ENCODE data around the gene SKAP1.

The SKAP1 gene

DNA sequence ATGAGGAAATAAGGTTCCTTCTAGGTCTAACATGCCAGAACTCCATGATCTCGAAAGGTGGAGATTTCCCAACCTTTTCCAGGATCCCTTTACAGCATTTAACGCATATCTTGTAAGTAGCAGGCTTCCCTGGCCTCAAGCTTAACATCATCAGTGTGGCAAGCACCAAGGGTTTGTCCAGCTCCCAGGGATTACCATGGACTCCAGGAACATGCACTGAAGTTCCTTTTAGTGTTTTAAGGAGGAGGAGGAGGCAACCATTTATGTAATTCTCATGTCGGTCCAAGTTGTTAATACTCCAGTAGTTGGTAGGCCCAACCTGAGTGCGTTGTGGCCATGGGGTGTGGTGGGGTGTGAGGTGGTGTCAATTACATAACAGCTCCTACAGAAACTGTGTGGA is 11.8 kb upstream of the SKAP1 start:
- in situ Hi-C loops (cut with HindIII; ENCODE audit: low pct_unique_long_range_greater_than_20kb, low sequenced_read_pairs): no loop called here

GRCh38 chr17:48441231-48441711 is 11.3 kb upstream of the SKAP1 start:
- in situ Hi-C loops (cut with HindIII; ENCODE audit: low pct_unique_long_range_greater_than_20kb, low sequenced_read_pairs): no loop called here
- no peak for DNase-seq (ENCODE audit: low read depth in 1 of 2, low spot score in 1 of 2)
- no peak for TF ChIP-seq JUND (IDR thresholded peaks at IDR 0.05; ENCODE audit: low read depth)

More for the DNA sequence above, 11.8 kb upstream of the SKAP1 start:
- no peak for TF ChIP-seq JUND (IDR thresholded peaks at IDR 0.05; ENCODE audit: low read depth)
- DNase-seq (ENCODE audit: low read depth in 1 of 2, low spot score in 1 of 2): no peak

- TF ChIP-seq JUND (IDR thresholded peaks at IDR 0.05; ENCODE audit: low read depth): no peak
- in situ Hi-C loops (cut with HindIII; ENCODE audit: low pct_unique_long_range_greater_than_20kb, low sequenced_read_pairs): no loop called here
These were observed 10.7 kb upstream of the SKAP1 start for GRCh38 chr17:48440669-48441068.

DNA sequence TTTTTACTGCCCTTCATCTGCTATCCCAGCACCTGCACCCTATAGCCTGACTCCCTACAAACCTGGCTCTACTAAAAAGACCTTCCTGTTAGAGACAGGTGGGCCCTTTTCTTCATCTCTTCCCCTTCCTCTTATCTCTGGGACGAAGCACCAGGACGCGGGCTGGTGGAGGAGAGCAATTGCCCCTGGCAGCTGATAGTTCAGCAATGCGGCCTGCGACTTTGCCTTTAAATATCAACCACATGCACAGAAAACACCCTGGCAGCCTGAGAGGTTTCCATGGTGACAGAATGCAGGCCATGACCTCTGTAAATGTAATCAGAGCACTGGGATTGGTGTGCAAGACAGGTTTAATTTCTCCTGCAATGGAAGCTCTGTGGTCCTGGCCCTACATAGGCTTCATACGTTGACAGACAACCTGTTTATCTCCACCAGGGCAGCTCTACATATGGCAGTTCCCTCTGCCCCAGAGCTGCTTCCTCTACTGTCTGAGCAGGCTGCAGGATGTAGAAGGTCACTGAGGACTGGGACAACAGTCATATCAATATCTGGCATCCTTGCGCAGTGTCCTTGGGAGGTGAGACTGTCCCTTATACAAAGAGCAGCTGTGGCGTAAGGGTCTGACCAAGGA is 10.0 kb upstream of the SKAP1 start:
- in situ Hi-C loops (cut with HindIII; ENCODE audit: low pct_unique_long_range_greater_than_20kb, low sequenced_read_pairs): no loop called here
- DNase-seq (ENCODE audit: low read depth in 1 of 2, low spot score in 1 of 2): no peak
- no peak for TF ChIP-seq JUND (IDR thresholded peaks at IDR 0.05; ENCODE audit: low read depth)

More at GRCh38 chr17:48440669-48441068, 10.7 kb upstream of the SKAP1 start:
- no peak for DNase-seq (ENCODE audit: low read depth in 1 of 2, low spot score in 1 of 2)

DNA sequence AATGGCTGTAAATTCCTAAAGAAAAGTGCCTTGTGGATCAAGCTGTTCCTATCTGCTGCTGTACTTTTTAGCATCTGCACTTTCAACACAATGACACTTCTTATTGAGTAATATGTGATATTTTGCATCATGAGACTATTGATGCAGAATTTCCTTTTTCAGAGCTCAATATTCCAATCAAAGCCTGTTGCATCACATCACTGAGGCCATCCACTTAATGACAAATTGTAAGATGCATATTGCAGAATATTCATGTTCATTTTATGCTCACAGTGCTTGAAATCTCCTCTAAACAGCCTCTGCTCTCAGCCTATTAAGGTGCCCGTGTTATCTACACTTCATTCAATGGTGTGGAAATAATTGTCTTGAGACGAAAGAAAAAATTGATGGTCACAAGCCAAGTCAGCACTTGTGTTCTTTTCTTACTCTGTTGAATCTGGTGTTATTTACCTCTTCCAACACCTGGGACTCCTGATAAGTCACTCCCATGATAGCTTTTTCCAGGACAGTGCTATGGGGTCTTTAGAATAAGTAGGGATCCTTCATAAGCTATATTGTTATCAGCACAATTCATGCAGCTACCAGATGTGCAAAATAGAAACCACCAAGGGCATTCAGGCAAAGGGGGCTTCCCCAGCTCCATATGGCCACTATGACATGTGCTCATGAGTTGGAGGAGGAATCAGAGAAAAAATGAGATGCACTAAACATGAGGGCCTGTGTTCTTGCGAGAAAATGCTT is 9.3 kb upstream of the SKAP1 start:
- no peak for DNase-seq (ENCODE audit: low read depth in 1 of 2, low spot score in 1 of 2)
- no peak for TF ChIP-seq JUND (IDR thresholded peaks at IDR 0.05; ENCODE audit: low read depth)
- in situ Hi-C loops (cut with HindIII; ENCODE audit: low pct_unique_long_range_greater_than_20kb, low sequenced_read_pairs): no loop called here

DNA sequence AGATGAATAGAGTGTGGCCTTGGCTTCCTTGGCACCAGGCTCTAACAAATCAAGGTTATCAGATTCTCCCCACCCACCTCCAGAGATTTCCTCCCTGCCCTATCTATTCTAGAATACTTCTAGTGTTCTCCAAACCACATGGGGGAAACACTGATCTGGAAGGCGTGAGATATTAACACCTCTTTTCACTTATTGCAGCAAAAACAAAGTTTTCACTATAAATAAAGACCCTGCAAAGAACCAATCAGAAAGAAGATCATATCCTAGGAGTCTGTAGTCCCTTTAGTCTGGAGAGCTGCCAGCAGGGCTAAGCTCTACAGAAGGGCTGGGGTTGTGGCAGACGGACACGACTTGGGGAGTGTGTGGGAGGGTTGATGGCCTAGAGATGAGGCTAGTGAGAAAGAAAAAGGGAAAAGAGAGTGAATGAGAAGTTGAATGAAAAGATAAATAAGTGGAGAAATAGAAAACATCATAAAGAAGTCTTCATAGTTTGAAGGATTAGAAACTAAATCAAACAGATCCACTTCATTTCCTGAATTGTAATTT is 8.6 kb upstream of the SKAP1 start:
- in situ Hi-C loops (cut with HindIII; ENCODE audit: low pct_unique_long_range_greater_than_20kb, low sequenced_read_pairs): no loop called here
- no peak for TF ChIP-seq JUND (IDR thresholded peaks at IDR 0.05; ENCODE audit: low read depth)
- no peak for DNase-seq (ENCODE audit: low read depth in 1 of 2, low spot score in 1 of 2)

DNA sequence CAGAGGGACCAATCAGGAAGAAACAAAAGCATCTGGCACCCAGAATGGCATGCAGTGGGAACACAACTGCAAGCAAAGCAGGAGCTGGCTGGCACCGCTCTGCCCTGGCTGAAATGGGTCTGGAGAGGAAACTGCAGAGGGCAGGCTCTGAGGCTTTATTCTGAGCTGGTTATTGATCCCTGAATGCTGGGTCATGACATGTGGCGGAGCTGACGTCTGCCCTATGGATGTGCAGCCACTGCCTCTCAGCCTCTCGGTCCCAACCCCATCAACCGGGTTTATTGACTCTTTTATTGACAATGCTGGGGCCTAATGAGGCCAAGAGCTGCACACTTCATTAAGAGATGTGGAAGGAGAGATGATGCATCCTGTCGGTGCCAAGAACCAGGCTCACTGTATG is 3.9 kb upstream of the SKAP1 start:
- TF ChIP-seq JUND (IDR thresholded peaks at IDR 0.05; ENCODE audit: low read depth): no peak

GRCh38 chr17:48432820-48433775 is 3.1 kb upstream of the SKAP1 start:
- no peak for TF ChIP-seq JUND (IDR thresholded peaks at IDR 0.05; ENCODE audit: low read depth)
- in situ Hi-C loops (cut with HindIII; ENCODE audit: low pct_unique_long_range_greater_than_20kb, low sequenced_read_pairs): no loop called here
- DNase-seq (ENCODE audit: low read depth in 1 of 2, low spot score in 1 of 2): no peak

More for the DNA sequence above, 3.9 kb upstream of the SKAP1 start:
- in situ Hi-C loops (cut with HindIII; ENCODE audit: low pct_unique_long_range_greater_than_20kb, low sequenced_read_pairs): no loop called here
- DNase-seq (ENCODE audit: low read depth in 1 of 2, low spot score in 1 of 2): no peak

DNA sequence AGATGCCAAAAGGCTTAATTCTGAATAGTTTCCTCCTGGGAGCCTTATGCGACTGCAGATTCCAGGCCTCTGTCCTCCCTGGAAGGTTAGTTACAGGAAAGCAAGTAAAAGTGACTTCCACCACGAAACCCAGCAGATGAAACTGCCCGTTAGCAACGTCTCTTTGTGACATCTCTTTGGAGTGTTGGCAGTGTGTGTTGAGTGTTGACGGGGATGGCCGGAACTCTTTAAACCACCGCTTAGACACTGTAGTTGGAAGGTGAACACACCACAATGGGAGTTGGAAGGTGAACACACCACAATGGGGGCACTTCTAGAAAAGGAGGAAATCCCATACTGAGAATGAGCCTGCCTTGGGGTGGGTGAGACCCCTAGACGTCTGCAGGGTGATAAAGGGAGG is 858 bp downstream of the SKAP1 start:
- peak; percentile 46 to 59 for DNase-seq (ENCODE audit: low read depth in 1 of 2, low spot score in 1 of 2)
- in situ Hi-C loops (cut with HindIII; ENCODE audit: low pct_unique_long_range_greater_than_20kb, low sequenced_read_pairs): no loop called here
- no peak for TF ChIP-seq JUND (IDR thresholded peaks at IDR 0.05; ENCODE audit: low read depth)

DNA sequence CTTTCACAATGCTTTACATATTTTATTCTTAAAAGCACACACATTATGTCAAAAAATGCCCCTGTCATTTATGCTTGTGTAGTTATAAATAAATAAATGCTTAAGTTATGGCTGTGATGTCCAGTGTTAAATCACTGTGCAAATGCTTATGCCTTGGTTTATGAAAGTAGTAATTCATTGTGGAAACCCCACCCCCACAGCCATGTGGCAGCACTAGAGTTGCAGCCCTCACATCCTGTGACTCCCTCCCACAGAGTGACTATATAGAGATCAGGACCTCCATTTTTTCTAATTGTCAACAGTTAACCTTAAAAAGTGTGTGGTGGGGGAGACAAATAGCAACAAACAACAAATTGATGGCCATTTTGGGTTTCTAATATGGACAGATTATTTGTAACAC is 2.4 kb downstream of the SKAP1 start:
- in situ Hi-C loops (cut with HindIII; ENCODE audit: low pct_unique_long_range_greater_than_20kb, low sequenced_read_pairs): no loop called here
- no peak for TF ChIP-seq JUND (IDR thresholded peaks at IDR 0.05; ENCODE audit: low read depth)
- no peak for DNase-seq (ENCODE audit: low read depth in 1 of 2, low spot score in 1 of 2)

- in situ Hi-C loops (cut with HindIII; ENCODE audit: low pct_unique_long_range_greater_than_20kb, low sequenced_read_pairs): no loop called here
- DNase-seq (ENCODE audit: low read depth in 1 of 2, low spot score in 1 of 2): no peak
- TF ChIP-seq JUND (IDR thresholded peaks at IDR 0.05; ENCODE audit: low read depth): no peak
These were observed 3.1 kb downstream of the SKAP1 start for GRCh38 chr17:48426761-48427500.

Measured in T47D (cell line).